RWPE1 (cell line): Measurements from ENCODE around the gene DPH1.
A peak's percentile ranks its signal among the peaks of the same experiment; 100 is the strongest.

ENCODE experiments used
- CTCF ChIA-PET: fragments of 350-600 bp; sonication (Branson Sonifier 250); formaldehyde crosslinking; extraction: SDS; loops from one replicate; lab custom pipeline; 2021; lab: Yijun Ruan, JAX
- POLR2A ChIA-PET: fragments of 400-600 bp; formaldehyde crosslinking; extraction: SDS; loops from one replicate; lab custom pipeline; 2020; ENCODE audit warnings: antibody characterized with exemption; ENCODE audit not compliant: low non-redundant PET; lab: Yijun Ruan, JAX
- DNase-seq: peaks from one replicate; pipeline ENCODE4 v3.0.0; 2012; ENCODE audit warnings: low spot score
- H3K27ac ChIP-seq: fragments of 450-650 bp; 2 replicates; pipeline ENCODE4 v1.5.1; 2017
- TF ChIP-seq, protein P1 (sequence below): fragments of 450-650 bp; conservative IDR thresholded peaks from 2 replicates; pipeline ENCODE4 v1.5.1; 2017; ENCODE audit warnings: low read depth, mild to moderate bottlenecking

DPH1 gene

DNA sequence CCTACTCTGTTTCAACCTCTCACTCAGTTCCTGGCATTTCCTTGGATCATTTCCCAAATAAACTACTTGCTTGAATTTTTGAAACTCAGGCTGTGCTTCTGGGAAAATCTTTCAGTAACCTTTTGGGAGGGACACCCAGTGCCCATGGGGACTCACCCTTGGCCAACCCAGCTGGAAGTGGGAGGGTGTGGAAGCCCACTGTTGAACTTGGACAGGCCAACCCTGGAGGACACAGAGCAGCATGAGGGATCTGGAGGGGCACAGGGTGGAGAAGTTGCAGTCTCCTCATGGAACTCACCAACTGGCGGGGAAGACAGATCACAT, 16.0 kb upstream of the DPH1 start:
- DNase-seq = no peak
- TF ChIP-seq, protein P1, sequence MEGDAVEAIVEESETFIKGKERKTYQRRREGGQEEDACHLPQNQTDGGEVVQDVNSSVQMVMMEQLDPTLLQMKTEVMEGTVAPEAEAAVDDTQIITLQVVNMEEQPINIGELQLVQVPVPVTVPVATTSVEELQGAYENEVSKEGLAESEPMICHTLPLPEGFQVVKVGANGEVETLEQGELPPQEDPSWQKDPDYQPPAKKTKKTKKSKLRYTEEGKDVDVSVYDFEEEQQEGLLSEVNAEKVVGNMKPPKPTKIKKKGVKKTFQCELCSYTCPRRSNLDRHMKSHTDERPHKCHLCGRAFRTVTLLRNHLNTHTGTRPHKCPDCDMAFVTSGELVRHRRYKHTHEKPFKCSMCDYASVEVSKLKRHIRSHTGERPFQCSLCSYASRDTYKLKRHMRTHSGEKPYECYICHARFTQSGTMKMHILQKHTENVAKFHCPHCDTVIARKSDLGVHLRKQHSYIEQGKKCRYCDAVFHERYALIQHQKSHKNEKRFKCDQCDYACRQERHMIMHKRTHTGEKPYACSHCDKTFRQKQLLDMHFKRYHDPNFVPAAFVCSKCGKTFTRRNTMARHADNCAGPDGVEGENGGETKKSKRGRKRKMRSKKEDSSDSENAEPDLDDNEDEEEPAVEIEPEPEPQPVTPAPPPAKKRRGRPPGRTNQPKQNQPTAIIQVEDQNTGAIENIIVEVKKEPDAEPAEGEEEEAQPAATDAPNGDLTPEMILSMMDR = no peak
- H3K27ac ChIP-seq = peak overlapping the region; percentile 32
- ChIA-PET POLR2A (no interaction called here), CTCF (no interaction called here)

DNA sequence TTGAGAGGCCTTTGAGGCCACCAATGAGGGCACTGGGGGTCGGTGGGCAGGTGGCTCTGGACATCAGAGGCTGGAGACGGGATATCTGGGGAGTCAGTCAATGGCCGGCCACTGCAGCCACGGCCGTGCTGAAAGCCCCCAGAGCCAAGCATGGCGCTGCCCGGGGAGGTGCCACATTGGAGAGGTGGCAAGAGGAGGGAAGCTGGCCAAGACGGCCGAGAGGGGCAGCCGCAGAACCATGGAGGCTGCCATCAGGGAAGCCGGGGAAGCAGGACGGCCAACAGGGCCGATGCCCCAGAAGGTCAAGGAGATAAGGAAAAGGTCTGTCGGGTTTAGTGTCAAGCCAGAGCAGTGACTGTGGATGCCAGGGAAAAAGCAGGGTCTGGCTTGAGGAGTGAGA, 14.6 kb upstream of the DPH1 start:
- no peak overlapping the region for H3K27ac ChIP-seq
- ChIA-PET CTCF (no interaction called here), POLR2A (no interaction called here)
- DNase-seq = no peak
- TF ChIP-seq, protein P1 = no peak

DNA sequence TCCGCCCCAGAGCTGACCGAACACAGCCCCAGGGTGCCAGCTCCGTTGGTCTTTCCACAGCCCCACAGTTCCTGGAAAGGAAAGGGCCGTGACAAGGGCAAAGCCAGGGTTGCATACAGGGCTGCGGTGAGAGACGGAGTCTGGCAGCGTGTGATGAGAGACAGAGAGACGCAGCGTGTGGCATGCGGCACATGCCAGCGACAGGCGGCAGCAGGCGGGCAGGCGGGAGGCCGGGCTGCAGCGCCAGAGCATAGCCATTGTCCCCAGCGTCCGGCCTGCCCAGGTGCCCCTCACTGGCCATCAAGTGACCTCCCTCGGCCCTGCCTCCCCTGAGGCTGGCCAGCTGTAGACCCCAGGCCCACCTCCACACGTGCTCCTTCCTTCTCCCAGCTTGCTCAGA, 13.5 kb upstream of the DPH1 start:
- ChIA-PET POLR2A (interaction anchor here (0.6 kb wide), 2 partner anchors 96 to 177 kb away, joined by 4 to 5 read pairs; no protein-coding TSS in a partner anchor), CTCF (interaction anchor here (1.1 kb wide), 1 partner anchor 9 kb away, joined by 3 read pairs; the partner anchor contains the start of gene RTN4RL1)
- TF ChIP-seq, protein P1 = no peak
- no peak for DNase-seq
- H3K27ac ChIP-seq = peak overlapping the region; percentile 36

DNA sequence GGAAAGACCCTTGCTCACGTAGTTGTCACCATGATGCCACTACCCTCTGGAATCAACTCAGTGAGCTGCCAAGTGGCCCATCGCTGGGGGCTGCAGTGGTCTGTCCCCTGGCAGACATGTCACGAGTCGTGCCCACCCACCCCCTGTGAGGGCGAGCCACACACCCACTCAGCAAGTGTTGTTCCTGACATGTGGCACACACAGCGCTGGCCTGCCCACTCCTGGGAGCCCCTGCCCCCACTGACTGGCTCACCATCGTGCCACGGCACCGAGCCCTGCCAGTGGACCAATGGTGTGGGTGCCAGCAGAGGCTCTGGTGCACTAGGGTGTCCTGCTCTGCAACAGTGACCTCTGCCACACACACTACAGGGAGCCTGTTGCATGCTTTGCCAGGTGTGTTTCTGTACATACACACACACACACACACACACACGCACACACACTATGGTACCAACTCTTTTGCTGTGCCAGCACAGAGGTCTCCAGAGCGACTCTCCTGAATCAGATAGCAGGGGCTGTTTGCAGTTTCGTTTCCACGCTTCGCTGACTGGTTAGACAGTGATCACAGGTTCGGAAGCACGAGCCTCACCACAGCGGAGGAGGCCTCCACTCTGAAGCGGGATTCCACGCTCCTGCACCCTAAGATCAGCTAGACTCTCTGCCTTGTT, 12.5 kb upstream of the DPH1 start:
- ChIA-PET POLR2A (interaction anchor here (0.6 kb wide), 1 partner anchor 95 kb away, joined by 4 read pairs; no protein-coding TSS in a partner anchor), CTCF (no interaction called here)
- TF ChIP-seq, protein P1 = no peak
- peak overlapping the region; percentile 36; the same call in 1 of the 2 replicates for H3K27ac ChIP-seq
- DNase-seq = no peak

DNA sequence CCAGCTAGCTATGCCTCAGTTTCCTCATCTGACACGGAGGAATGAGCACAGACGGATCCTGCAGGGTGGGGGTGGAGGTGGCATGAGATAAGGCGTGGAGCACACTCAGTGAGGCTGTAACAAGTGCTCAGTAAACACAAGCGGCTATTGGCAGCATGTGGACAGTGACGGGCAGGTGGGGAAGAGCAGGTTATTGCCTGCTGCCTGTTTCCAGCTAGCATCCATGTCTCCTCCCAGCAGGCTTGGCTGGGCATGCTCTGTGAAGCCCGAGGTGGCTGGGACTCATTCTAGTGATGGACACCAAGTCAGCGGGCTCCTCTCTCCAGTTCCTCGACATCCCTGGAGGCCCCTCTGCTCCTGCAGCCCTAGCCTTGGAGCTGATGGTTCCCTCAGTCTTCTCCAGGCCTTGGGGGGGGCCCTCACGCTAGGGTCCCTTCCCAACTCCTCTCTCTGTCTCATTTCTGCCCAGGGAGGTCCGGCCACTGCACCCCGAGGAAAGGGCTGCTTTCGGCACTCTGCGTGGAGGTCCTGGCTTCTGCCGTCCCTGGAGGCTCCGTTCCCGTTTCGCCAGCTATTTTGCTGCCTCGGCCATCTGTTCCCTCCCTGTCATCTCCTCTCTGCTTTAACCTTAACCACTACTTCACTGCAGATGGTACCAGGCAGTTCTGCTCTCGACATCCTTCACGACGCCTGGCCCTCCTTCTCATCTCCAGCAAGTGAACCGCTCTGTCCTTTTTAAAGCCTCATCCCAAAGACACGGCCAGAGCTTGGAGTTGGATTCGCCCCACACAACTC, 11.0 kb upstream of the DPH1 start:
- POLR2A ChIA-PET = no interaction called here
- TF ChIP-seq, protein P1 = no peak
- no peak for DNase-seq
- H3K27ac ChIP-seq = no peak overlapping the region
- CTCF ChIA-PET = interaction anchor here (0.6 to 1.5 kb wide), 2 partner anchors 110 to 406 kb away, joined by 4 read pairs; no protein-coding TSS in a partner anchor

DNA sequence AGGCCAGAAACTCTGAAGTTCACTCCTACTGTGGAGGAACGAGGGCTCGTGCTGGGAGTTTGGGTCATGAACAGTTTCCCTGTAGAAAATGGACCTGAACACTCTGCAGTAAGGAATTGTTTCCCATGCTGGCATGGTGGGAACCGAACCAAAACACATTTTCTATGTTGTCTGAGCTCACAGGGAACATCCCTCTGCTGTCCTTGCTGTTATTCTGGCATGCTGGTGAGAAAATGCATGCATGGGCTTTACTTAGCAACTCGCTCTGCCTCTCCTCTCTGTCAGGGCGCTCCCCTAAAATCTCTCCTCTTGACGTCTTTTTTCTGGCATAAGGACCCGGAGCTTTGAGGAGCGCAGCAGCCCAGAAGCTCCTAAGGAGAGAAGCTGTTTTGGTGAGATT, 10.2 kb upstream of the DPH1 start:
- no peak overlapping the region for H3K27ac ChIP-seq
- POLR2A ChIA-PET = no interaction called here
- DNase-seq = no peak
- CTCF ChIA-PET = interaction anchor here (1.5 kb wide), 1 partner anchor 111 kb away, joined by 4 read pairs; no protein-coding TSS in a partner anchor
- TF ChIP-seq, protein P1 = no peak
